Measurements from ENCODE around the gene CDHR5. TPM values are rescaled to one million over a fixed set of nuclear protein-coding genes. Genes with fewer than 3 reads are reported as not detected.
A peak's percentile ranks its signal among the peaks of the same experiment; 100 is the strongest.

CDHR5 gene
- total and polyA plus RNA-seq, 8 donors, result 0.46 to 0.77 (median 0.69) TPM; not detected in 2

DNA sequence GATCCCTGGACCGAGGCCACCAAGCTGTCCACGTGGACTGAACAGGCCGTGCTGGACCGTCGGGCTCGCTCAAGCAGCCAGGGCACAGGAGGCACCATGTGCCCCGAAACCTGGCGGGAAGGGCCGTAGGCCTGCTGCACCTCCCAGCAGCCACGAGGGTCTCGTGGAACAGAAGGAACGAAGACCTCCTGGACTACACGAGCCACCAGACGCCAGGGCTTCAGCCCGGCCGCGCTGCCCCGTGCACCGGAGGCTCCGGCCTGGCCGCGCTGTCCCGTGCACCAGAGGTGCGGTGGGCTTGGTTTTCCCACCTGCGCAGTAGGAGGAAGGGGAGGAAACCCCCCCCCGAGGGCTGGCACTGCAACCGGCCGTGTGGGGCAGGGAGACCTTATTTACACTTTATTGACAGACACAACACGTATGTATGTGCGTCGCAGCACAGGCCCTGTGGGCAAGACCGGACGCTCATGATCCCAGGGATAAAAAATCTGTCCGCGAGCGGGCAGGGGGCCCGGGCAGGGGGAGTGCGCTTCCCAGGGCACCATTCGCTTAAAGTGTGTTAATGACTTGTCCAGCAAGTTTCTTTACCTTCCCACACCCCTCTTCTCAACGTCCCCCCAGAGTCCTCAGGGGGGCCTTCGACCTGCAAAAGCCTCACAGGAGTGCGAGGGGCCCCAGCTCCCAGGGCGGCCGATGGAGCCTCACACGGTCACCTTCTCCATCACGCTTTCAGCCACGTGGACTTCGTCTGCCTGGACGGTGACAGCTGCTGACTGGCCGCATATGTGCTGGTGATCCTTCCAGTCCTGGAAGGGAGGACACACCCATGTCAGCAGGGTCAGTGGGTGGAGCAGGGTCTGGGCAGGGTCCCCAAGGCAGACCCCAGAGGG lies 19.3 kb upstream of the CDHR5 start:
- H3K9me3 ChIP-seq, result no peaks in the 10 kb centered on the region
- no peak overlapping the region for H3K27ac ChIP-seq
- peaks cover 6 to 21% of the 10 kb centered on the region in 2 donors for H3K27me3 ChIP-seq
- no peak overlapping the region for H3K4me3 ChIP-seq
- intact Hi-C loops (cut with DNase I), result no loop called here
- H3K4me1 ChIP-seq, result peaks cover 0 to 18% of the 10 kb centered on the region in 2 donors
- no peak for ATAC-seq
- peak in 1 of 4 donors; percentile 74 for DNase-seq
- TF ChIP-seq, protein P1, sequence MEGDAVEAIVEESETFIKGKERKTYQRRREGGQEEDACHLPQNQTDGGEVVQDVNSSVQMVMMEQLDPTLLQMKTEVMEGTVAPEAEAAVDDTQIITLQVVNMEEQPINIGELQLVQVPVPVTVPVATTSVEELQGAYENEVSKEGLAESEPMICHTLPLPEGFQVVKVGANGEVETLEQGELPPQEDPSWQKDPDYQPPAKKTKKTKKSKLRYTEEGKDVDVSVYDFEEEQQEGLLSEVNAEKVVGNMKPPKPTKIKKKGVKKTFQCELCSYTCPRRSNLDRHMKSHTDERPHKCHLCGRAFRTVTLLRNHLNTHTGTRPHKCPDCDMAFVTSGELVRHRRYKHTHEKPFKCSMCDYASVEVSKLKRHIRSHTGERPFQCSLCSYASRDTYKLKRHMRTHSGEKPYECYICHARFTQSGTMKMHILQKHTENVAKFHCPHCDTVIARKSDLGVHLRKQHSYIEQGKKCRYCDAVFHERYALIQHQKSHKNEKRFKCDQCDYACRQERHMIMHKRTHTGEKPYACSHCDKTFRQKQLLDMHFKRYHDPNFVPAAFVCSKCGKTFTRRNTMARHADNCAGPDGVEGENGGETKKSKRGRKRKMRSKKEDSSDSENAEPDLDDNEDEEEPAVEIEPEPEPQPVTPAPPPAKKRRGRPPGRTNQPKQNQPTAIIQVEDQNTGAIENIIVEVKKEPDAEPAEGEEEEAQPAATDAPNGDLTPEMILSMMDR (IDR thresholded peaks at IDR 0.05), result no peak
- H3K36me3 ChIP-seq, result peaks cover 0 to 39% of the 10 kb centered on the region in 2 donors

DNA sequence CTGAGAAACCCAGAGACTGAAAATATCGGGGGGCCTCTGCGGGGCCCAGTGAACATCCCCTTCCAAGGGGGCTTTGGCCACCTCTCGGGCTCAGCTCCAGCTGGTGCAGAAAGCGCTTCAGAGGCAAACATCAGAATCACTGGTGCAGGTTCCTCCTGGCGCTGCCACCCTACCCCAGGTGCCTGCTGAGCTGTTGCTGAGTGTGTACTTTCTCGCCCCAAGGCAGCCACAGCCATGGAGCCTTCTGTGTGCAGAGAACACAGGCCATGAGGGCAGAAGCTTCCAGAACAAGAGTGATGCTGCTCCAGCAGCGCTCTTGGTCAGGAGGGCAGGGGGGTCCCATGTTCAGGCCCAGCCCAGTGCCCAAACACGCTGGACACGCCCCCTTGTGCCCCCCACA lies 18.6 kb upstream of the CDHR5 start:
- Histone ChIP-seq H3K36me3 (peaks cover 0 to 36% of the 10 kb centered on the region in 2 donors), H3K4me1 (peaks cover 0 to 22% of the 10 kb centered on the region in 2 donors), H3K9me3 (no peaks in the 10 kb centered on the region), H3K27me3 (peaks cover 13 to 28% of the 10 kb centered on the region in 2 donors), H3K4me3 (no peak overlapping the region), H3K27ac (no peak overlapping the region)
- TF ChIP-seq, protein P1 (IDR thresholded peaks at IDR 0.05), result no peak
- peak in 1 of 4 donors; percentile 54 for DNase-seq
- ATAC-seq, result no peak
- intact Hi-C loops (cut with DNase I), result no loop called here

GRCh38 chr11:641806-642370 lies 17.1 kb upstream of the CDHR5 start:
- ATAC-seq (no peak), DNase-seq (no peak)
- Histone ChIP-seq H3K27ac (no peak overlapping the region), H3K36me3 (peaks cover 0 to 26% of the 10 kb centered on the region in 2 donors), H3K27me3 (peaks cover 28 to 43% of the 10 kb centered on the region in 2 donors), H3K9me3 (no peaks in the 10 kb centered on the region), H3K4me1 (peaks cover 3 to 29% of the 10 kb centered on the region in 2 donors), H3K4me3 (no peak overlapping the region)
- TF ChIP-seq, protein P1 (IDR thresholded peaks at IDR 0.05), result no peak
- intact Hi-C loops (cut with DNase I), result no loop called here

- H3K36me3 ChIP-seq, result peaks cover 0 to 26% of the 10 kb centered on the region in 2 donors
- no peaks in the 10 kb centered on the region for H3K9me3 ChIP-seq
- H3K27ac ChIP-seq, result no peak overlapping the region
- DNase-seq (peak in 1 of 4 donors; percentile 75), ATAC-seq (no peak)
- TF ChIP-seq, protein P1 (IDR thresholded peaks at IDR 0.05), result no peak
- peaks cover 39 to 57% of the 10 kb centered on the region in 2 donors for H3K27me3 ChIP-seq
- H3K4me3 ChIP-seq, result no peak overlapping the region
- intact Hi-C loops (cut with DNase I), result no loop called here
- peaks cover 3 to 32% of the 10 kb centered on the region in 2 donors for H3K4me1 ChIP-seq
Observed at GRCh38 chr11:640021-640706, 15.4 kb upstream of the CDHR5 start.
